C4-2B (cell line): ENCODE results near the gene EBI3.
A peak's percentile ranks its signal among the peaks of the same experiment; 100 is the strongest.

ENCODE experiments used
- H3K27ac ChIP-seq: fragments of 450-650 bp; 2 replicates; pipeline ENCODE4 v1.5.1; 2017
- CTCF ChIP-seq: fragments of 450-650 bp; conservative IDR thresholded peaks from 2 replicates; pipeline ENCODE4 v1.5.1; 2017; ENCODE audit warnings: mild to moderate bottlenecking
- ZFX ChIP-seq: fragments of 450-650 bp; IDR thresholded peaks from 2 replicates; pipeline ENCODE4 v1.6.1; 2017

EBI3 gene

GRCh38 chr19:4256563-4256962 is 27.2 kb downstream of the EBI3 start:
- H3K27ac ChIP-seq: no peak overlapping the region
- no peak for TF ChIP-seq CTCF
- no peak for TF ChIP-seq ZFX

- no peak overlapping the region for H3K27ac ChIP-seq
- no peak for TF ChIP-seq CTCF
- TF ChIP-seq ZFX: no peak
Observed at GRCh38 chr19:4257025-4257424, 27.7 kb downstream of the EBI3 start.

GRCh38 chr19:4258181-4258580 is 28.9 kb downstream of the EBI3 start:
- no peak for TF ChIP-seq CTCF
- TF ChIP-seq ZFX: no peak
- no peak overlapping the region for H3K27ac ChIP-seq

GRCh38 chr19:4260613-4261191 is 31.4 kb downstream of the EBI3 start:
- H3K27ac ChIP-seq: no peak overlapping the region
- no peak for TF ChIP-seq CTCF

- TF ChIP-seq CTCF: no peak
- no peak for TF ChIP-seq ZFX
- no peak overlapping the region for H3K27ac ChIP-seq
Observed at GRCh38 chr19:4264812-4265211, 35.5 kb downstream of the EBI3 start.

- TF ChIP-seq ZFX: no peak
- H3K27ac ChIP-seq: no peak overlapping the region
Observed at GRCh38 chr19:4266253-4267000, 37.1 kb downstream of the EBI3 start.

- H3K27ac ChIP-seq: peak overlapping the region; percentile 50
- TF ChIP-seq ZFX: no peak
- TF ChIP-seq CTCF: peak; percentile 91
Observed at GRCh38 chr19:4267101-4267900, 38.0 kb downstream of the EBI3 start.
